Astrocyte (in vitro differentiated cells and primary cell): Measurements from ENCODE around the gene NACA2.

Experiments
- CTCF ChIP-seq: IDR thresholded peaks from 2 replicates; pipeline ENCODE4 v1.5.1; 2011; ENCODE audit warnings: low read depth, mild to moderate bottlenecking, inconsistent platforms, low read length, moderate library complexity; ENCODE audit not compliant: insufficient read depth
- EZH2 ChIP-seq: IDR thresholded peaks from 2 replicates; pipeline ENCODE4 v1.6.1; 2012; ENCODE audit warnings: mild to moderate bottlenecking, low read length, inconsistent platforms; ENCODE audit not compliant: insufficient read depth

- TF ChIP-seq CTCF (no peak), EZH2 (no peak)
These were observed 6.6 kb upstream of the NACA2 start for GRCh38 chr17:61597607-61598006.
